ENCODE results near the gene CLCN1. TPM values are rescaled to one million over a fixed set of nuclear protein-coding genes. Genes with fewer than 3 reads are reported as not detected.

The CLCN1 gene
- total RNA-seq, 1 experiment from 2014 or later, result 0.13 TPM

DNA sequence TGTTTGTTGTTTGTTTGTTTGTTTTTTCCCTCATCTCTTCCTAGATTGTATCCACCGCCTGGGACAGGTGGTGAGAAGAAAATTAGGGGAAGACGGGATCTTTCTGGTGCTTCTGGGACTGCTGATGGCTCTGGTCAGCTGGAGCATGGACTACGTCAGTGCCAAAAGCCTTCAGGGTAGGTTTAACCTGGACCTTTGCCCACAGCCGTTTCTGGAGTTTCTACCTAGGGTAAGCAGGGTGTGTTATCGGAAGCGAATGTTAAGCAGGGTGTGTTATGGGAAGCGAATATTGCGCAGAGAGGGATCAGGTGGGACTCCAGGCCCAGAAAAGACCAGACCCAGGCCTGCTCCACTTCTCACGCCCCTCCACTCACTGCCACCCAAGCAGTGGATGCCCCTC, 4.7 kb downstream of the CLCN1 start:
- no peak overlapping the region for H2BK15ac ChIP-seq (ENCODE audit: low read depth, low read length)
- no peak overlapping the region for H2BK5ac ChIP-seq (ENCODE audit: insufficient read length, low read length)
- no peak overlapping the region for H3K4me2 ChIP-seq (ENCODE audit: insufficient read depth, insufficient read length, low read length)
- Mint-ChIP-seq H3K9me3 (no peaks in the 10 kb centered on the region; a peak in 1 of 5 replicates), H3K4me3 (no peak overlapping the region), H3K4me1 (peaks cover 16 to 33% of the 10 kb centered on the region in 2 experiments), H3K27me3 (ENCODE audit: low read depth) (peaks cover 4% of the 10 kb centered on the region), H3K27ac (peak overlapping the region in 1 of 3 experiments; percentile 61; a peak in 1 of 7 replicates), H3K36me3 (ENCODE audit: insufficient read depth in 1 of 3, low read depth in 3 of 3) (no peaks in the 10 kb centered on the region; a peak in 1 of 7 replicates)
- H3K14ac ChIP-seq (ENCODE audit: insufficient read depth, low read length), result no peak overlapping the region
- no peak overlapping the region for H4K91ac ChIP-seq (ENCODE audit: insufficient read length, low read depth, low read length)
- H3K23ac ChIP-seq (ENCODE audit: insufficient read length, low read depth, low read length), result no peak overlapping the region
- H3K9me3 ChIP-seq (ENCODE audit: control insufficient read depth, low read depth, low read length), result no peaks in the 10 kb centered on the region
- no peak overlapping the region for H4K8ac ChIP-seq (replicated peaks; ENCODE audit: insufficient read length, low read depth, low read length)
- TF ChIP-seq, protein P1, sequence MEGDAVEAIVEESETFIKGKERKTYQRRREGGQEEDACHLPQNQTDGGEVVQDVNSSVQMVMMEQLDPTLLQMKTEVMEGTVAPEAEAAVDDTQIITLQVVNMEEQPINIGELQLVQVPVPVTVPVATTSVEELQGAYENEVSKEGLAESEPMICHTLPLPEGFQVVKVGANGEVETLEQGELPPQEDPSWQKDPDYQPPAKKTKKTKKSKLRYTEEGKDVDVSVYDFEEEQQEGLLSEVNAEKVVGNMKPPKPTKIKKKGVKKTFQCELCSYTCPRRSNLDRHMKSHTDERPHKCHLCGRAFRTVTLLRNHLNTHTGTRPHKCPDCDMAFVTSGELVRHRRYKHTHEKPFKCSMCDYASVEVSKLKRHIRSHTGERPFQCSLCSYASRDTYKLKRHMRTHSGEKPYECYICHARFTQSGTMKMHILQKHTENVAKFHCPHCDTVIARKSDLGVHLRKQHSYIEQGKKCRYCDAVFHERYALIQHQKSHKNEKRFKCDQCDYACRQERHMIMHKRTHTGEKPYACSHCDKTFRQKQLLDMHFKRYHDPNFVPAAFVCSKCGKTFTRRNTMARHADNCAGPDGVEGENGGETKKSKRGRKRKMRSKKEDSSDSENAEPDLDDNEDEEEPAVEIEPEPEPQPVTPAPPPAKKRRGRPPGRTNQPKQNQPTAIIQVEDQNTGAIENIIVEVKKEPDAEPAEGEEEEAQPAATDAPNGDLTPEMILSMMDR (conservative IDR thresholded peaks at IDR 0.05), result no peak
- no peaks in the 10 kb centered on the region for H3K4me1 ChIP-seq (ENCODE audit: insufficient read depth, low read length)
- H3K79me1 ChIP-seq (ENCODE audit: insufficient read depth, low read depth, low read length, poor library complexity, severe bottlenecking), result no peaks in the 10 kb centered on the region
- no peak overlapping the region for H2BK20ac ChIP-seq (ENCODE audit: low read depth, low read length, poor library complexity, severe bottlenecking)
- no peak overlapping the region for H4K5ac ChIP-seq (ENCODE audit: insufficient read length, low read depth, low read length)
- no peaks in the 10 kb centered on the region for H4K20me1 ChIP-seq (ENCODE audit: control insufficient read depth, insufficient read depth, insufficient read length)
- no peak overlapping the region for H3K18ac ChIP-seq (ENCODE audit: insufficient read length, low read depth, low read length)
- no peak overlapping the region for H2AFZ ChIP-seq (ENCODE audit: low read length)
- no CpG with 5 or more reads among the region's 9 CpGs for WGBS (ENCODE audit: extremely low coverage, insufficient read length, low lambda C conversion rate)
- DNase-seq, result no peak
- no peak overlapping the region for H3K9ac ChIP-seq (ENCODE audit: extremely low read depth, insufficient read length, low read length)
- no peak overlapping the region for H3K56ac ChIP-seq (ENCODE audit: insufficient read length, low read depth, low read length)
- H3T11ph ChIP-seq (ENCODE audit: low read length), result no peak overlapping the region
- H2AK5ac ChIP-seq (ENCODE audit: insufficient read length, low read length), result no peak overlapping the region
- no peak overlapping the region for H2BK120ac ChIP-seq (ENCODE audit: low read depth, low read length, poor library complexity, severe bottlenecking)
- no peaks in the 10 kb centered on the region for H3K27me3 ChIP-seq (ENCODE audit: insufficient read depth, low read length)
- H3K27ac ChIP-seq (ENCODE audit: insufficient read length, low read depth, low read length), result no peak overlapping the region
- H3K23me2 ChIP-seq (ENCODE audit: insufficient read length, low read depth, low read length, poor library complexity, severe bottlenecking), result no peaks in the 10 kb centered on the region
- no peak overlapping the region for H3K4ac ChIP-seq (ENCODE audit: low read depth, low read length)
- H2BK12ac ChIP-seq (ENCODE audit: insufficient read length, low read depth, low read length), result no peak overlapping the region
- no peaks in the 10 kb centered on the region for H3K79me2 ChIP-seq (ENCODE audit: insufficient read depth, low read length)
